Hepatocyte (in vitro differentiated cells): ENCODE measurements around the gene STK32C.

Experiments
- CTCF ChIP-seq: fragments of 200-600 bp; sonication (generic); IDR thresholded peaks from 2 replicates; pipeline ENCODE4 v1.5.1; 2016; ENCODE audit warnings: antibody characterized with exemption, mild to moderate bottlenecking; ENCODE audit not compliant: poor library complexity
- EZH2 ChIP-seq: fragments of 200-600 bp; sonication (generic); IDR thresholded peaks from 2 replicates; pipeline ENCODE4 v1.6.1; 2016; ENCODE audit warnings: antibody characterized with exemption, mild to moderate bottlenecking, borderline replicate concordance
- EZH2phosphoT487 ChIP-seq: fragments of 200-600 bp; sonication (generic); IDR thresholded peaks from one replicate; pipeline ENCODE4 v1.6.1; 2018; ENCODE audit warnings: antibody characterized with exemption, mild to moderate bottlenecking, low read depth, moderate library complexity; ENCODE audit not compliant: unreplicated experiment, severe bottlenecking

GRCh38 chr10:132309879-132310591, 2.3 kb upstream of the STK32C start:
- TF ChIP-seq EZH2 (no peak), CTCF (no peak), EZH2phosphoT487 (no peak)
